ENCODE data around the gene PROM1. TPM values are rescaled to one million over a fixed set of nuclear protein-coding genes. Genes with fewer than 3 reads are reported as not detected.
A peak's percentile ranks its signal among the peaks of the same experiment; 100 is the strongest.

PROM1 gene
- total RNA-seq, 4 donors from 2014 or later, result 3.3 to 4.6 (median 4.0) TPM

DNA sequence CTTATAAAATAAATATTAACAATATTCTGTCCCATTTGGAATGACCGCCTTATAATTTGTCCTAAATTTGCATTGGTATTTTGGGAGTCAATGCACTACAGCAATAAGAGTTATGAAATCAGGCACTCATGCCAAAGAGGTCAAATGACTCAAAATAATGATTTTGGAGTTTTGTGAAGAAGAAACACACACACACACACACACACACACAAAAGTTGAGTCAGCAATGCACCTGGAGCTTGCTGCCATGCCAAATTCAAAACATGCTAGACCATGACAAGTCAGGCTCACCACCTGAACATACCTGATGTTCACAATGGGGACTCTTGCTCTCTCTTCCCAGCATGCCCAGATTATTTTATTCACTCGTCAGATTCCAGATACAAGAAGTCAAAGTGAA, 56.7 kb downstream of the PROM1 start:
- TF ChIP-seq EP300 (IDR thresholded peaks at IDR 0.05) (no peak), POLR2A (IDR thresholded peaks at IDR 0.05; ENCODE audit: low read depth) (no peak), POLR2AphosphoS5 (IDR thresholded peaks at IDR 0.05) (no peak)
- TF ChIP-seq, protein P1, sequence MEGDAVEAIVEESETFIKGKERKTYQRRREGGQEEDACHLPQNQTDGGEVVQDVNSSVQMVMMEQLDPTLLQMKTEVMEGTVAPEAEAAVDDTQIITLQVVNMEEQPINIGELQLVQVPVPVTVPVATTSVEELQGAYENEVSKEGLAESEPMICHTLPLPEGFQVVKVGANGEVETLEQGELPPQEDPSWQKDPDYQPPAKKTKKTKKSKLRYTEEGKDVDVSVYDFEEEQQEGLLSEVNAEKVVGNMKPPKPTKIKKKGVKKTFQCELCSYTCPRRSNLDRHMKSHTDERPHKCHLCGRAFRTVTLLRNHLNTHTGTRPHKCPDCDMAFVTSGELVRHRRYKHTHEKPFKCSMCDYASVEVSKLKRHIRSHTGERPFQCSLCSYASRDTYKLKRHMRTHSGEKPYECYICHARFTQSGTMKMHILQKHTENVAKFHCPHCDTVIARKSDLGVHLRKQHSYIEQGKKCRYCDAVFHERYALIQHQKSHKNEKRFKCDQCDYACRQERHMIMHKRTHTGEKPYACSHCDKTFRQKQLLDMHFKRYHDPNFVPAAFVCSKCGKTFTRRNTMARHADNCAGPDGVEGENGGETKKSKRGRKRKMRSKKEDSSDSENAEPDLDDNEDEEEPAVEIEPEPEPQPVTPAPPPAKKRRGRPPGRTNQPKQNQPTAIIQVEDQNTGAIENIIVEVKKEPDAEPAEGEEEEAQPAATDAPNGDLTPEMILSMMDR (IDR thresholded peaks at IDR 0.05), result no peak
- Histone ChIP-seq H3K4me1 (peaks cover 3 to 15% (median 8%) of the 10 kb centered on the region in 4 donors), H3K9me3 (no peaks in the 10 kb centered on the region), H3K36me3 (no peaks in the 10 kb centered on the region), H3K4me3 (no peak overlapping the region), H3K27me3 (peaks cover 0 to 4% (median 0%) of the 10 kb centered on the region in 4 donors), H3K27ac (replicated peaks in 1 of 4) (no peak overlapping the region)
- DNase-seq (ENCODE audit: extremely low spot score), result no peak
- intact Hi-C loops (cut with DNase I), result loop anchor here (2.0 to 5.0 kb wide), 2 partner anchors 170 to 236 kb away; no protein-coding TSS in a partner anchor
- WGBS, result 92% methylated on average over 2 of the region's 2 CpGs

DNA sequence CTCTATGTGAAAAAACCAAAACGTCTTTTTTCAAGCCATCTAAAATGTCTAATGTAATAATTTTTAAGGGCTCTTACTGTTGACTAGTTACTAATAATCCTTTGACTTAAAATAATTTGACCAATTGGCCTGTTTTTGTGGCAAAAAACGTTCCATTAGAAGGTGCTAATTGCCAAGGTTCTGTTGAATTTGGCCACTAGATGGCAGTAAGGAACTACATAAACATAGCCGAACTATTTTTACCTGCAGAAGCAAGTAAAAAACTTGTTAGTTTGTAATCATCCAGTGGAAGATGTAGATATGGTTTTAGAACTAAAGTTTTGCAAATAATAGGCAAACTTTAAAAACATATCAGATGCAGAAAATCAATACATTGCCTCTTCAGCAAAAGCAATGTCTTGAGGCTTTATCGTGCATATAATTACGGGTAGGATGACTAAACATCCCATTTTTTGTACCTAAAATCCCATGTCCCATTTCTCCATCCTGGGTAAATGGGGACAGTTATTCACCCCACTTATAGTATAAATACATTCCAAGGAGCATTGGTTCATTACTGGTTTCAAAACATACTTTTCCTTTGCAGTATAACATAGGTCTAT, 57.6 kb downstream of the PROM1 start:
- Histone ChIP-seq H3K36me3 (no peaks in the 10 kb centered on the region), H3K27me3 (peaks cover 0 to 4% (median 0%) of the 10 kb centered on the region in 4 donors), H3K27ac (replicated peaks in 1 of 4) (no peak overlapping the region), H3K4me3 (no peak overlapping the region), H3K9me3 (no peaks in the 10 kb centered on the region), H3K4me1 (peaks cover 0 to 15% (median 8%) of the 10 kb centered on the region in 4 donors)
- WGBS, result 39% methylated on average over 5 of the region's 5 CpGs
- TF ChIP-seq POLR2AphosphoS5 (IDR thresholded peaks at IDR 0.05), result no peak
- TF ChIP-seq, protein P1 (IDR thresholded peaks at IDR 0.05), result peak; percentile 74 to 85 (median 77)
- no peak for TF ChIP-seq EP300 (IDR thresholded peaks at IDR 0.05)
- no peak for TF ChIP-seq POLR2A (IDR thresholded peaks at IDR 0.05; ENCODE audit: low read depth)
- intact Hi-C loops (cut with DNase I), result loop anchor here (2.0 to 5.0 kb wide), 2 partner anchors 171 to 237 kb away; no protein-coding TSS in a partner anchor
- DNase-seq (ENCODE audit: extremely low spot score), result no peak

DNA sequence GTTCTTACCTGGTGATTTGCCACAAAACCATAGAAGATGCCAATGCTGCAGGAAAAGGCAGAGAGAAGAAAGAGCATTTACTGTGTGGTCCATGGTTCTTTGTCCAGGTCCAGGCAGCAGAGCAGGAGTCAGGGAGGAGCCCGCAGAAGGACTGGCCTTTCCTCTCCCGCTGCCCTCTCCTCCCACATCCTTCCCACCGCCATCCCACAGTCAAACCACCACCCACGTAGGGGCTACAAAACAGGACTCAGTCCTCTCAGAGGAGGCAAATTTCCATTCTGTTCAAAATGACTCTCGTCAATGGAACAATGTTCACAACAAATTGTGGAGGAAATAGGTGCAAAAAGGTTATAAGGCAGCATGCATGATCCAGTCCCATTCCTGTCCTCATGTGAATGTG, 58.6 kb downstream of the PROM1 start:
- Histone ChIP-seq H3K9me3 (no peaks in the 10 kb centered on the region), H3K36me3 (no peaks in the 10 kb centered on the region), H3K4me3 (no peak overlapping the region), H3K27me3 (peaks cover 0 to 4% (median 0%) of the 10 kb centered on the region in 4 donors), H3K4me1 (peaks cover under 1 to 15% (median 8%) of the 10 kb centered on the region in 4 donors), H3K27ac (replicated peaks in 1 of 4) (no peak overlapping the region)
- intact Hi-C loops (cut with DNase I), result loop anchor here (5.0 kb wide), 1 partner anchor 172 kb away; no protein-coding TSS in a partner anchor
- TF ChIP-seq, protein P1 (IDR thresholded peaks at IDR 0.05), result no peak
- no peak for TF ChIP-seq POLR2A (IDR thresholded peaks at IDR 0.05; ENCODE audit: low read depth)
- TF ChIP-seq POLR2AphosphoS5 (IDR thresholded peaks at IDR 0.05), result no peak
- no peak for TF ChIP-seq EP300 (IDR thresholded peaks at IDR 0.05)
- WGBS, result 87% methylated on average over 5 of the region's 5 CpGs
- DNase-seq (ENCODE audit: extremely low spot score), result peak; percentile 66

DNA sequence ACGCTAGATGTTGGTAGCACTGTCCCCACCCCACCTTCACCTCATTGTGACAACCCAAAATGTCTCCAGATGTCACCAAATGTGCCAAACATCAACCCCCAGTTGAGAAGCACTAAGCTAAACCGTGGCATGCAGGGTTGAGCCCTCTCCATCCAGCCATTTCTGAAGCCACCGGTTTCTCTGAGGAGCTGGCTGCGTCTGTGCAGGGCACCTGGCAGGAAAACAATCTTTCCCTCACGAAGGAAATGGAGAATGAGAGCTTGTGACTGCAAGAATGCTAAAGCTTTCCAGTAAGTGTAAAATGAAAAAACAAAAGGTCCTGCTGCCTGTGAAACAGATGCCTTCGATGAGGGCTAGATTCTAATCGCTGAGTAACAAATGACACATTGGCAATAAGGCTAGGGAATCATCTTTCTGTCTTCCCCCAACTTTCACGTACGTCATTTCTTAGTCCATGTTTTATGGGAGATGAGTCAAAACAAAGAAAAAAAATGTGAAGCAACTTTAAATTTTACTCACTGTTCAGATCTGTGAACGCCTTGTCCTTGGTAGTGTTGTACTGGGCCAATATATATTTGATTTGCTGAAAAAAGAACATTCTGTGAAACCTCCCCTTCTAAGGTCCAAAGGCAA, 59.9 kb downstream of the PROM1 start:
- peaks cover 0 to 6% (median 3%) of the 10 kb centered on the region in 4 donors for H3K4me1 ChIP-seq
- TF ChIP-seq, protein P1 (IDR thresholded peaks at IDR 0.05), result no peak
- TF ChIP-seq POLR2AphosphoS5 (IDR thresholded peaks at IDR 0.05), result no peak
- no peak for TF ChIP-seq POLR2A (IDR thresholded peaks at IDR 0.05; ENCODE audit: low read depth)
- no peak for TF ChIP-seq EP300 (IDR thresholded peaks at IDR 0.05)
- no peak overlapping the region for H3K27ac ChIP-seq (replicated peaks in 1 of 4)
- H3K36me3 ChIP-seq, result no peaks in the 10 kb centered on the region
- DNase-seq (ENCODE audit: extremely low spot score), result no peak
- no peaks in the 10 kb centered on the region for H3K9me3 ChIP-seq
- no peak overlapping the region for H3K4me3 ChIP-seq
- peaks cover 0 to 4% (median 0%) of the 10 kb centered on the region in 4 donors for H3K27me3 ChIP-seq
- intact Hi-C loops (cut with DNase I), result no loop called here
- 68% methylated on average over 8 of the region's 10 CpGs for WGBS
